Naive B cell (primary cell): ENCODE measurements around the gene DMTF1. TPM values are rescaled to one million over a fixed set of nuclear protein-coding genes. Genes with fewer than 3 reads are reported as not detected.
"Not testable (repeated sequence)": the region's sequence is repeated elsewhere in the genome, so short reads cannot be mapped to it uniquely, and the experiment has no call there.

Experiments
- ATAC-seq, 2 donors: fragments of 150-1000 bp; cut with Tn5 transposase; 2 replicates each; pipeline ENCODE4 v1.10.0; 2021; ENCODE audit warnings: low read depth in 2 of 2, mild to moderate bottlenecking in 2 of 2, moderate library complexity in 2 of 2
- DNase-seq: peaks from one replicate; pipeline ENCODE4 v3.0.0; 2022
- H3K27ac Mint-ChIP-seq, 6 donors: one replicate each; pipeline ENCODE4 v1.8.0; 2020 to 2022; ENCODE audit warnings: mild to moderate bottlenecking in 6 of 6, mixed read lengths in 6 of 6, moderate library complexity in 5 of 6, inconsistent platforms in 2 of 6
- H3K27me3 Mint-ChIP-seq, 3 donors: one replicate each; pipeline ENCODE4 v1.8.0; 2021 to 2022; ENCODE audit warnings: mixed read lengths in 3 of 3, mild to moderate bottlenecking in 1 of 3
- H3K36me3 Mint-ChIP-seq, 2 donors: one replicate each; pipeline ENCODE4 v1.8.0; 2020 to 2022; ENCODE audit warnings: mixed read lengths in 2 of 2, inconsistent platforms in 1 of 2, mild to moderate bottlenecking in 1 of 2
- H3K4me1 Mint-ChIP-seq, 3 donors: one replicate each; pipeline ENCODE4 v1.8.0; 2020 to 2022; ENCODE audit warnings: mixed read lengths in 3 of 3, inconsistent platforms in 1 of 3, mild to moderate bottlenecking in 1 of 3, moderate library complexity in 1 of 3
- H3K4me3 Mint-ChIP-seq, 8 donors: one replicate each; pipeline ENCODE4 v1.8.0; 2020 to 2022; ENCODE audit warnings: mild to moderate bottlenecking in 8 of 8, mixed read lengths in 8 of 8, moderate library complexity in 8 of 8, inconsistent platforms in 2 of 8
- H3K9me3 Mint-ChIP-seq, 7 donors: one replicate each; pipeline ENCODE4 v1.8.0; 2020 to 2022; ENCODE audit warnings: mixed read lengths in 7 of 7, mild to moderate bottlenecking in 5 of 7, inconsistent platforms in 2 of 7, moderate library complexity in 1 of 7
- polyA plus RNA-seq, 6 donors: library from polyadenylated mRNA; unstranded; fragments of 300-500 nt; fragmentation: Illumina TruSeq; gene quantifications; one replicate each; pipeline ENCODE4 v1.2.3, GENCODE V29; 2021; ENCODE audit warnings: low read depth in 6 of 6

DMTF1 gene
- polyA plus RNA-seq, 6 donors from 2014 or later, result 25.3 to 76.6 (median 45.2) TPM

GRCh38 chr7:87187120-87187519, 34.9 kb downstream of the DMTF1 start:
- peak overlapping the region in 3 of 6 donors; percentile 20 to 69 (median 54) for H3K27ac Mint-ChIP-seq
- no peaks in the 10 kb centered on the region for H3K27me3 Mint-ChIP-seq
- no peaks in the 10 kb centered on the region for H3K9me3 Mint-ChIP-seq
- ATAC-seq (no peak), DNase-seq (no peak)
- peaks cover 19 to 25% of the 10 kb centered on the region in 2 donors for H3K36me3 Mint-ChIP-seq
- no peak overlapping the region for H3K4me3 Mint-ChIP-seq
- H3K4me1 Mint-ChIP-seq, result peaks cover 9 to 20% (median 10%) of the 10 kb centered on the region in 3 donors

DNA sequence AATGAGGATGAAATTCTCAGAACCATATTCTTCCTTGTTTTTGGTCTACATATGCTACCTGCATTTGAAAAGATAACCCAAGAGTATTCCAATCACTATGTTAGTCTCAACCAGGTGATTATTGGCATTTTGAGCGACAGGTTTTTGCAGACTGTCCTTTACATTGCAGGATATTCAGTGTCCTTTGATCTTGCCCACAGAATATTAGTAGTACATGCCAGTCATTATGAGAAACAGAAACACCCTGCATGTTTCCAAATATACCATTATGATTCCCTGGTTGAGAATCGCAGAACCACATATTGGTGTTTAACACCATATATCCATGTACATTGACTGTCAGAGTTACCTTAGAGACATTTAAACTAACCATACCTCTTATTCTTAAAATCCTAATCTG, 36.7 kb downstream of the DMTF1 start:
- DNase-seq (no peak), ATAC-seq (no peak)
- Mint-ChIP-seq H3K27me3 (no peaks in the 10 kb centered on the region), H3K4me1 (peaks cover 13 to 15% (median 15%) of the 10 kb centered on the region in 3 donors), H3K4me3 (no peak overlapping the region), H3K36me3 (peaks cover 19 to 31% of the 10 kb centered on the region in 2 donors), H3K9me3 (no peaks in the 10 kb centered on the region), H3K27ac (peak overlapping the region in 4 of 6 donors; percentile 13 to 75 (median 48))

GRCh38 chr7:87190783-87191182, 38.5 kb downstream of the DMTF1 start:
- peaks cover 3 to 18% of the 10 kb centered on the region in 2 donors for H3K36me3 Mint-ChIP-seq
- ATAC-seq (no peak), DNase-seq (no peak)
- H3K4me1 Mint-ChIP-seq, result peaks cover 10 to 16% (median 11%) of the 10 kb centered on the region in 3 donors
- H3K9me3 Mint-ChIP-seq, result no peaks in the 10 kb centered on the region
- no peaks in the 10 kb centered on the region for H3K27me3 Mint-ChIP-seq
- H3K27ac Mint-ChIP-seq, result peak overlapping the region in 2 of 6 donors; percentile 35 to 51
- H3K4me3 Mint-ChIP-seq, result no peak overlapping the region

GRCh38 chr7:87192784-87193487, 40.7 kb downstream of the DMTF1 start:
- Mint-ChIP-seq H3K4me3 (peak overlapping the region in 1 of 8 donors; percentile 2), H3K9me3 (no peaks in the 10 kb centered on the region), H3K27me3 (no peaks in the 10 kb centered on the region), H3K36me3 (peaks cover 8 to 18% of the 10 kb centered on the region in 2 donors), H3K4me1 (peaks cover 8 to 20% (median 17%) of the 10 kb centered on the region in 3 donors), H3K27ac (peak overlapping the region in 5 of 6 donors; percentile 16 to 76 (median 43))
- ATAC-seq (peak in 1 of 2 donors; percentile 19), DNase-seq (no peak)

- peaks cover 10 to 23% (median 18%) of the 10 kb centered on the region in 3 donors for H3K4me1 Mint-ChIP-seq
- ATAC-seq (no peak), DNase-seq (no peak)
- no peaks in the 10 kb centered on the region for H3K27me3 Mint-ChIP-seq
- peak overlapping the region in 3 of 6 donors; percentile 15 to 76 (median 75) for H3K27ac Mint-ChIP-seq
- H3K9me3 Mint-ChIP-seq, result no peaks in the 10 kb centered on the region
- no peak overlapping the region for H3K4me3 Mint-ChIP-seq
- H3K36me3 Mint-ChIP-seq, result peaks cover 11 to 14% of the 10 kb centered on the region in 2 donors
Observed at GRCh38 chr7:87193912-87194311, 41.7 kb downstream of the DMTF1 start.

GRCh38 chr7:87199241-87199640, 47.0 kb downstream of the DMTF1 start:
- Mint-ChIP-seq H3K27me3 (no peaks in the 10 kb centered on the region), H3K9me3 (peaks cover 3 to 10% (median 7%) of the 10 kb centered on the region in 7 donors), H3K27ac (peak overlapping the region in 4 of 6 donors; percentile 23 to 89 (median 50)), H3K4me1 (peaks cover 47 to 59% (median 56%) of the 10 kb centered on the region in 3 donors), H3K36me3 (peaks cover 13 to 32% of the 10 kb centered on the region in 2 donors), H3K4me3 (no peak overlapping the region)
- ATAC-seq (no peak), DNase-seq (no peak)

DNA sequence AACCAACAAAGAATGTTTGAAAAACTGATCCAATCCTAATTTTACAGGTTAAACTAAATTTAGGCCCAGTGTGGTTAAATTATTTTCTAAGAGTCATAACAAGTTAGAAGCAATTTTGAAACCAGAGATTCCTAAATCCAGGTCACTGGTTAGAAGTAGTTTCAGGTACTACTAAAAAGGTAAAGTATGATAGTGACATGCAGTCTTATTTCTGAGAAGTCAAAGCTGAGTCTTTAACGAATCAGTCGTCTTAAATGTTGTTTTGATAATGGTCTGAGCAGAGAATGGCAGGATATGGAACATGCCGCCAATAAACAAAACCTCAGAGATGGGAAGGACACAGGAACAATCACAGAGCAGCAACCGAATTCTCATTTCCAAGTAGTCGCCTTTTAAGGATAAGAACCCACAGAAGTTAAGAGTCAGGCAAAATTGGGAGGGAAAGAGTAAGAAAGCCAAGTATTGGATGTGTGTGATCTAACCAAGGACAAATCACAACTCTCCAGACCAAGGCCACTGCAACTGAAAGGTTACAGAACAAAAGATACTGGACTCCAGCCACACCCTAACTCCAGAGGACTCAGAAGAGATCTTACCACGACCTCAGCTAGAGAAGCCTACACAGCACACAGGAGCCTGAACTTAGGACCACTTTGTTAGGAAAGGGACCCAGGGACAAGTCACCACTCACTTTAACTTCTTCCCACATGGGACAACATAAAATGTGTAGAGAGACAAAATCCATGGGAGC, 47.6 kb downstream of the DMTF1 start:
- Mint-ChIP-seq H3K4me3 (peak overlapping the region in 2 of 8 donors; percentile 16 to 22), H3K27ac (peak overlapping the region; percentile 22 to 90 (median 44)), H3K36me3 (peaks cover 15 to 32% of the 10 kb centered on the region in 2 donors), H3K9me3 (peaks cover 3 to 17% (median 8%) of the 10 kb centered on the region in 7 donors), H3K4me1 (peaks cover 47 to 63% (median 61%) of the 10 kb centered on the region in 3 donors), H3K27me3 (no peaks in the 10 kb centered on the region)
- ATAC-seq (no peak), DNase-seq (no peak)

DNA sequence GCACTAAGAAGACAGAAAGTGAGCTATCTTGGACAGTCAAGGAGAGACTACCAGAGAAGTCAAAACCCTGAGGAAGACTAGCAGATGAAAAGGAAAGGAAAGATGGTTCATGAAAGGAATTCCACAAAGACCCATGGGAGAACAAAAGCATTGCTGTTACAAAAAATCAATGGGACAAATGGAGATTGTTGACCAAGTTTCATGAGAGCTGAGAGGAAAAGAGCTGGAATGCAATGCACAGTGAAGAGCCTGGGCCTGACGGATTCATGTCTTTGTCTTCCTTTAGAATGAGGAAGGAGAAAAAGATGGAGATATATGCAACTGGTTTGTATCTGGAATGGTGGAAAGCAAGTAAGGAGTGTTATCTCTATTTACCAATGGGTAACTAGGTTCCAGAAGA, 50.0 kb downstream of the DMTF1 start:
- H3K4me3 Mint-ChIP-seq, result peak overlapping the region in 2 of 8 donors; percentile 45 to 52
- H3K9me3 Mint-ChIP-seq, result peaks cover 8 to 32% (median 24%) of the 10 kb centered on the region in 7 donors
- peaks cover 45 to 66% (median 64%) of the 10 kb centered on the region in 3 donors for H3K4me1 Mint-ChIP-seq
- peak overlapping the region; percentile 8 to 89 (median 46) for H3K27ac Mint-ChIP-seq
- ATAC-seq (no peak), DNase-seq (no peak)
- peaks cover 24 to 40% of the 10 kb centered on the region in 2 donors for H3K36me3 Mint-ChIP-seq
- H3K27me3 Mint-ChIP-seq, result no peaks in the 10 kb centered on the region

- H3K27me3 Mint-ChIP-seq, result no peaks in the 10 kb centered on the region
- peaks cover 45 to 69% (median 67%) of the 10 kb centered on the region in 3 donors for H3K4me1 Mint-ChIP-seq
- peaks cover 8 to 34% (median 24%) of the 10 kb centered on the region in 7 donors for H3K9me3 Mint-ChIP-seq
- peak overlapping the region in 1 of 8 donors; percentile 40 for H3K4me3 Mint-ChIP-seq
- peaks cover 26 to 40% of the 10 kb centered on the region in 2 donors for H3K36me3 Mint-ChIP-seq
- ATAC-seq, result no peak
- H3K27ac Mint-ChIP-seq, result peak overlapping the region in 4 of 6 donors; percentile 8 to 89 (median 52)
- no peak for DNase-seq
Observed at GRCh38 chr7:87202705-87203104, 50.5 kb downstream of the DMTF1 start.

GRCh38 chr7:87203929-87204328, 51.7 kb downstream of the DMTF1 start:
- DNase-seq, ATAC-seq, H3K27me3 Mint-ChIP-seq: not testable (repeated sequence)
- Mint-ChIP-seq H3K4me1 (peaks cover 54 to 79% (median 74%) of the 10 kb centered on the region in 3 donors), H3K9me3 (peaks cover 8 to 40% (median 24%) of the 10 kb centered on the region in 7 donors), H3K27ac (peak overlapping the region; percentile 39 to 83 (median 68)), H3K4me3 (peak overlapping the region in 2 of 8 donors; percentile 22 to 32), H3K36me3 (peaks cover 35 to 43% of the 10 kb centered on the region in 2 donors)

GRCh38 chr7:87204933-87205332, 52.7 kb downstream of the DMTF1 start:
- ATAC-seq, result no peak
- peaks cover 8 to 40% (median 24%) of the 10 kb centered on the region in 7 donors for H3K9me3 Mint-ChIP-seq
- peaks cover 42 to 47% of the 10 kb centered on the region in 2 donors for H3K36me3 Mint-ChIP-seq
- H3K27me3 Mint-ChIP-seq, result no peaks in the 10 kb centered on the region
- peak overlapping the region in 1 of 8 donors; percentile 63 for H3K4me3 Mint-ChIP-seq
- DNase-seq, result no peak
- H3K27ac Mint-ChIP-seq, result peak overlapping the region in 4 of 6 donors; percentile 15 to 81 (median 72)
- peaks cover 56 to 81% (median 75%) of the 10 kb centered on the region in 3 donors for H3K4me1 Mint-ChIP-seq

GRCh38 chr7:87205701-87206100, 53.4 kb downstream of the DMTF1 start:
- H3K4me1 Mint-ChIP-seq, result peaks cover 55 to 81% (median 78%) of the 10 kb centered on the region in 3 donors
- ATAC-seq, DNase-seq, H3K27me3 Mint-ChIP-seq: not testable (repeated sequence)
- peaks cover 42 to 52% of the 10 kb centered on the region in 2 donors for H3K36me3 Mint-ChIP-seq
- H3K9me3 Mint-ChIP-seq, result peaks cover 8 to 40% (median 24%) of the 10 kb centered on the region in 7 donors
- peak overlapping the region in 4 of 6 donors; percentile 64 to 90 (median 74) for H3K27ac Mint-ChIP-seq
- peak overlapping the region in 3 of 8 donors; percentile 2 to 30 (median 29) for H3K4me3 Mint-ChIP-seq

DNA sequence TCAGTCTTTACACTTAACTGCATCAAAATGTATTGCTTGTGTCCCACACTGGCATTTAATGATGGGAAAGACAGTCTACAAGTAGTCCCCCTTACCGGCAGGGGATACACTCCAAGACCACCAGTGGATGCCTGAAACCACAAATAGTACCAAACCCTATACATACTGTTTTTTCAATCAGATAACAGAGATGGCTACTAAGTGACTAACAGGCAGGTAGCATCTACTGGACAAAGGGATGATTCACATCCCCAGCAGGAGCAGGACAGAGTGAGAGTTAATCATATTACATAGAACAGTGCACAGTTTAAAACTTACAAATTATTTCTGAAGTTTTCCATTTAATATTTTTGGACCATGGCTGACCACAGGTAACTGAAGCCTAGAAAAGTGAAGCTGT, 54.1 kb downstream of the DMTF1 start:
- Mint-ChIP-seq H3K9me3 (peaks cover 8 to 40% (median 24%) of the 10 kb centered on the region in 7 donors), H3K4me3 (peak overlapping the region in 3 of 8 donors; percentile 25 to 44 (median 34)), H3K4me1 (peaks cover 61 to 82% (median 77%) of the 10 kb centered on the region in 3 donors), H3K27ac (peak overlapping the region in 2 of 6 donors; percentile 81 to 82), H3K36me3 (peaks cover 42 to 52% of the 10 kb centered on the region in 2 donors), H3K27me3 (no peaks in the 10 kb centered on the region)
- DNase-seq (no peak), ATAC-seq (no peak)
